ENCODE data around the gene FAM3D. TPM values are rescaled to one million over a fixed set of nuclear protein-coding genes. Genes with fewer than 3 reads are reported as not detected.

FAM3D gene
- polyA plus RNA-seq, 1 of the 3 experiments (the other 2 are of a cell fraction): not detected

- H3K4me3 ChIP-seq (ENCODE audit: low read depth in 2 of 2, low read length in 1 of 2): peak overlapping the region in 1 of 2 experiments; percentile 29; a peak in 2 of 4 replicates
- peak overlapping the region; percentile 68; the same call in 1 of the 2 replicates for H2AFZ ChIP-seq (ENCODE audit: low read depth)
- no peak for TF ChIP-seq ELF1 (IDR thresholded peaks at IDR 0.05)
- TF ChIP-seq, protein P1, sequence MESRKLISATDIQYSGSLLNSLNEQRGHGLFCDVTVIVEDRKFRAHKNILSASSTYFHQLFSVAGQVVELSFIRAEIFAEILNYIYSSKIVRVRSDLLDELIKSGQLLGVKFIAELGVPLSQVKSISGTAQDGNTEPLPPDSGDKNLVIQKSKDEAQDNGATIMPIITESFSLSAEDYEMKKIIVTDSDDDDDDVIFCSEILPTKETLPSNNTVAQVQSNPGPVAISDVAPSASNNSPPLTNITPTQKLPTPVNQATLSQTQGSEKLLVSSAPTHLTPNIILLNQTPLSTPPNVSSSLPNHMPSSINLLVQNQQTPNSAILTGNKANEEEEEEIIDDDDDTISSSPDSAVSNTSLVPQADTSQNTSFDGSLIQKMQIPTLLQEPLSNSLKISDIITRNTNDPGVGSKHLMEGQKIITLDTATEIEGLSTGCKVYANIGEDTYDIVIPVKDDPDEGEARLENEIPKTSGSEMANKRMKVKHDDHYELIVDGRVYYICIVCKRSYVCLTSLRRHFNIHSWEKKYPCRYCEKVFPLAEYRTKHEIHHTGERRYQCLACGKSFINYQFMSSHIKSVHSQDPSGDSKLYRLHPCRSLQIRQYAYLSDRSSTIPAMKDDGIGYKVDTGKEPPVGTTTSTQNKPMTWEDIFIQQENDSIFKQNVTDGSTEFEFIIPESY (IDR thresholded peaks at IDR 0.05; ENCODE audit: borderline replicate concordance, low read depth): no peak
- no peak for TF ChIP-seq RCOR1 (IDR thresholded peaks at IDR 0.05; ENCODE audit: low read length)
- no peak for TF ChIP-seq NRF1 (IDR thresholded peaks at IDR 0.05; ENCODE audit: low read depth, low read length)
- no peak for TF ChIP-seq POLR2AphosphoS5 (IDR thresholded peaks at IDR 0.05; ENCODE audit: low read depth, low read length)
- no peak for TF ChIP-seq PBX3 (IDR thresholded peaks at IDR 0.05)
- TF ChIP-seq, protein P2, sequence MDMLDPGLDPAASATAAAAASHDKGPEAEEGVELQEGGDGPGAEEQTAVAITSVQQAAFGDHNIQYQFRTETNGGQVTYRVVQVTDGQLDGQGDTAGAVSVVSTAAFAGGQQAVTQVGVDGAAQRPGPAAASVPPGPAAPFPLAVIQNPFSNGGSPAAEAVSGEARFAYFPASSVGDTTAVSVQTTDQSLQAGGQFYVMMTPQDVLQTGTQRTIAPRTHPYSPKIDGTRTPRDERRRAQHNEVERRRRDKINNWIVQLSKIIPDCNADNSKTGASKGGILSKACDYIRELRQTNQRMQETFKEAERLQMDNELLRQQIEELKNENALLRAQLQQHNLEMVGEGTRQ (IDR thresholded peaks at IDR 0.05; ENCODE audit: borderline replicate concordance, low read depth, low read length): no peak
- TF ChIP-seq, protein P3, sequence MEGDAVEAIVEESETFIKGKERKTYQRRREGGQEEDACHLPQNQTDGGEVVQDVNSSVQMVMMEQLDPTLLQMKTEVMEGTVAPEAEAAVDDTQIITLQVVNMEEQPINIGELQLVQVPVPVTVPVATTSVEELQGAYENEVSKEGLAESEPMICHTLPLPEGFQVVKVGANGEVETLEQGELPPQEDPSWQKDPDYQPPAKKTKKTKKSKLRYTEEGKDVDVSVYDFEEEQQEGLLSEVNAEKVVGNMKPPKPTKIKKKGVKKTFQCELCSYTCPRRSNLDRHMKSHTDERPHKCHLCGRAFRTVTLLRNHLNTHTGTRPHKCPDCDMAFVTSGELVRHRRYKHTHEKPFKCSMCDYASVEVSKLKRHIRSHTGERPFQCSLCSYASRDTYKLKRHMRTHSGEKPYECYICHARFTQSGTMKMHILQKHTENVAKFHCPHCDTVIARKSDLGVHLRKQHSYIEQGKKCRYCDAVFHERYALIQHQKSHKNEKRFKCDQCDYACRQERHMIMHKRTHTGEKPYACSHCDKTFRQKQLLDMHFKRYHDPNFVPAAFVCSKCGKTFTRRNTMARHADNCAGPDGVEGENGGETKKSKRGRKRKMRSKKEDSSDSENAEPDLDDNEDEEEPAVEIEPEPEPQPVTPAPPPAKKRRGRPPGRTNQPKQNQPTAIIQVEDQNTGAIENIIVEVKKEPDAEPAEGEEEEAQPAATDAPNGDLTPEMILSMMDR (IDR thresholded peaks at IDR 0.05): no peak
- no peak for TF ChIP-seq RFX5 (IDR thresholded peaks at IDR 0.05; ENCODE audit: low read length)
- no peak for TF ChIP-seq FOXM1 (IDR thresholded peaks at IDR 0.05; ENCODE audit: low read depth)
- DNase-seq: no peak
- H3K27ac ChIP-seq (ENCODE audit: low read depth in 2 of 2, low read length in 1 of 2): no peak overlapping the region
- ChIA-PET POLR2A (no interaction called here), CTCF (interaction anchor here (0.6 to 4.0 kb wide), 18 partner anchors 9 to 595 kb away, joined by 3 to 19 read pairs (median 6); partner anchors contain the start of gene FAM107A)
- H3K9ac ChIP-seq: no peak overlapping the region
- no peaks in the 10 kb centered on the region for H3F3A ChIP-seq (replicated peaks; ENCODE audit: insufficient read depth)
- H4K20me1 ChIP-seq (ENCODE audit: insufficient read depth): no peaks in the 10 kb centered on the region
- no peaks in the 10 kb centered on the region for H3K36me3 ChIP-seq (replicated peaks in 1 of 2; ENCODE audit: control insufficient read depth in 1 of 2, insufficient read depth in 2 of 2, low read length in 1 of 2)
- peak overlapping the region; percentile 60; the same call in 1 of the 2 replicates for H3K4me2 ChIP-seq
- no peaks in the 10 kb centered on the region for H3K9me2 ChIP-seq
- no peaks in the 10 kb centered on the region; the same call in 1 of the 2 replicates for H3K27me3 ChIP-seq (ENCODE audit: insufficient read depth)
- 77% methylated on average over 10 of the region's 10 CpGs for WGBS (ENCODE audit: low lambda C conversion rate)
- H3K9me3 ChIP-seq: no peaks in the 10 kb centered on the region
- H3K4me1 ChIP-seq (ENCODE audit: control insufficient read depth in 1 of 2, insufficient read depth in 2 of 2, low read depth in 1 of 2, low read length in 1 of 2): peaks cover 0 to 6% of the 10 kb centered on the region in 2 experiments; a peak in 1 of 4 replicates
- no peaks in the 10 kb centered on the region for H3K79me2 ChIP-seq (ENCODE audit: insufficient read depth)
Measured at GRCh38 chr3:58584690-58585004, 81.9 kb downstream of the FAM3D start.

Other genes starting within 250 kb of the FAM3D start
- 87.5 and 94.7 TPM in 2 replicates for gene PDHB, start 232.9 kb downstream of the FAM3D start, polyA plus RNA-seq (2012; rRNA removed)
- 7.8 and 10.1 TPM in 2 replicates for gene KCTD6, start 174.7 kb downstream of the FAM3D start, polyA plus RNA-seq (2012; rRNA removed)
- gene ACOX2, start 129.6 kb downstream of the FAM3D start, polyA plus RNA-seq (2012; rRNA removed): 7.1 and 9.0 TPM in 2 replicates
- 0.02 TPM in 1 of 2 replicates, not detected in the other for gene FAM107A, start 89.4 kb downstream of the FAM3D start, polyA plus RNA-seq (2012; rRNA removed)

Data from SK-N-SH (cell line).